NCI-H1694 (cell line): ENCODE results near the gene POGK.
"Not testable (repeated sequence)": the region's sequence is repeated elsewhere in the genome, so short reads cannot be mapped to it uniquely, and the experiment has no call there.

Experiments
- DNase-seq: peaks from one replicate; lab custom pipeline; 2025; lab: John Stamatoyannopoulos, UW

POGK gene

GRCh38 chr1:166855558-166855957 is 16.3 kb downstream of the POGK start:
- no peak for DNase-seq

- no peak for DNase-seq
These were observed 18.7 kb downstream of the POGK start for GRCh38 chr1:166857995-166858394.

GRCh38 chr1:166858726-166859419 is 19.6 kb downstream of the POGK start:
- DNase-seq, result no peak

GRCh38 chr1:166859597-166859996 is 20.3 kb downstream of the POGK start:
- DNase-seq, result no peak

DNA sequence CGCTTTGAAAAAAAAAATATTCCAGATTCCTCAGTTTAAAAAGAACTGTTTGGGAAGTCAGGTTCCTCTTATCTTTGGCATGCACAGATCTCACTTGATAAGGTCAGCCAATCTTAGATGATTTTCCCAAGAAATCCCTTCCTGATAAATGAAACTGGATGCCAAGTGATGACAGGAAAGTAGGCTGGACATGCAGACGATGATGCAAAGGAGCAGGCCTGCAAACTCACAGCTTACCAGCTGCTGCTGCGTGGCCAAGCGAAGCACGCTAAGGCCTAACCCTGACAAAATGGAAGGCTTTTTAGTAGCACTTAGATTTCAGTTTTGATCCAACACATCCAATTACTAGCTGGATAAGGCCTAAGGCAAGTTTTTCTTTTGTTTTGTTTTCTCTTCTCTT is 26.7 kb downstream of the POGK start:
- DNase-seq, result no peak

DNA sequence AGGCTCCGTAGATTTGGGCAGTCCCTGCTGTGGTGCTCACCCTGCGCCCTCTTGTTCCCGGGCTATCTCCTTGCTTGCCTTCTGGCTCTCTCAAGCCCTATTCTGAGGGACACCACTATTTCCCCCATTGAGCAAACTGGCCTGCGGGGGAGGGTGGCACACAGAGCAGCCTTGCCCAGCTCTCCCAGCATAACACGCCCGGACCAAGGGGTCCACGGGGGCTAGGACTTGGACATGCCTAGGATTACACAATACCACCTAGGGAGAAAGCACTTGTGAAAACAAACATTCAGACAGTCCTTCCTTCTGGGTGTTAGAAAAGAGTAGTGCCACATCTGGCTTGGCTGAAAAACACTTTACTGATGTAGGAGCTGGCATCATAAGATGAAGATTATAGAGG is 29.4 kb downstream of the POGK start:
- no peak for DNase-seq

GRCh38 chr1:166869318-166870099 is 30.2 kb downstream of the POGK start:
- DNase-seq, result no peak

DNA sequence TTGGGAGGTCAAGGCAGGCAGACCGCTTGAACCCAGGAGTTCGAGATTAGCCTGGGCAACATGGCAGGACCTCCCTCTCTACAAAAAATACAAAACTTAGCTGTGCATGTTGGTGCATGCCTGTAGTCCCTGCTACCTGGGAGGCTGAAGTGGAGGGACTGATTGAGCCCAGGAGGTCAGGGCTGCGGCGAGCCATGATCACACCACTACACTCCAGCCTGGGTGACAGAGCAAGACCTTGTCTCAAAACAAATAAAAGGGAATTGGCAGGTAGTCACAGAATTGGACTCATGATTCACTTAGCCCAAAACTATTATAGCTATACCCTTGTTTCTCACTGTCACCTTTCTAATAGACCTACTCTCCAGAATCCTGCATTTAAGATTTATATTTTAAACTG is 31.3 kb downstream of the POGK start:
- DNase-seq, result no peak

DNA sequence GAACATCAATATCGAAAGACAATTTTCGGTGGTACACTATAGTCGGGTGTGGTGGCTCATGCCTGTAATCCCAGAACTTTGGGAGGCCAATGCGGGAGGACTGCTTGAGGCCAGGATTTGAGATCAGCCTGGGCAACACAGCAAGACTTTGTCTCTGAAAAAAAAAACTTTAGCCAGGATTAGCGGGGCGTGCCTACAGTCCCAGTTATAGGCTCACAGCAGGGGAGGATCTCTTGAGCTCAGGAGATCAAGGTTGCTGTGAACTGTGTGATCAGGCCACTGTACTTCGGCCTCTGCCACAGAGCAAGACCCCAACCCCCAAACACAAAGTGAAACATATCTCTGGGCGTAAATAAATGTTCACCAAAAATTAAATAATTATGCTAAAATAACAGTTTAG is 35.2 kb downstream of the POGK start:
- no peak for DNase-seq

- no peak for DNase-seq
These were observed 36.0 kb downstream of the POGK start for GRCh38 chr1:166875302-166875733.

DNA sequence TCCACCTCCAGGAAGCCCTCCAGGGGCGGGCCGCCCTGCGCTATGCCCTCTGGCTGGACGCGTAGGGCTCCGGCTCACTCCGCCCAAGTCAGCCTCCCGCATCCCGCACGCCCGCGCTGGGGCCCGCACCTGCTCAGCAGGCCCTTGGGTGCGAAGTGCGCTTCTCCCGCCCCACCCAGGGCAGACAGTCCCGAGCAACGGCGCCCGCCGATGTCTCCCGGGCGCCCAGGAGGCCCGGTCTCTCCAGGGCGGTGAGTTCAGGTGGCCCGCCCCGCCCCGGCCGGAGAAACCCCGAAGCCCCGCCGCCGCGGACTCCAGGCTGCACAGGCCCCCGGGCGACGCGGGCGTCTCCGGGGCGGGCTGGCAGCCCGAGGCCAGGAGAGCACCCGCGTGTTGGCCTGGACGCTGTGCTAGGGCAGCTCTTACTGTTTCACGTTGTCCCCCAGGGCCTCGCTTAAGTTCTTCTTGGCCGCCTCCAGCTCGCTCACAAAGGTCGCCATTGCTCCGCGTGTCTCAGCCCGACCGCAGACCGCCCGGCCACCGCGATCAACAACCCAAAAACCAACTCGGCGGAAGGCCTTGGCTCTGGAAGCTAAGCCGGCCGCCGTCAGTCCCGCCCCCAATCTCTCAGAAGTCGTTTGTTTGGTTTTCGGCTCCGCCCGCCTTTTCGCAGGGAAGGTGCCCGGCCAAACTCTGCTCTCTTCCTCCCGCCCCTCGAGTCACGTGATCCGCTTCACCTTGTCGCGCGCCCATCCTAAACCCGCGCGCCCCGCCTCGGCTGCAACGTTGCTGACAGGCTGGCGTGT is 36.7 kb downstream of the POGK start, which contains the start of gene TADA1:
Gene TADA1, minus strand, starts transcription at position 531 of the 806 bp plus-strand sequence. Its CDS starts 31 bp downstream, at position 500.
- DNase-seq, result peak; percentile 97

- DNase-seq, result no peak
These were observed 37.2 kb downstream of the POGK start for GRCh38 chr1:166876540-166876838.

GRCh38 chr1:166878173-166878917 is 39.1 kb downstream of the POGK start:
- not testable (repeated sequence) for DNase-seq

DNA sequence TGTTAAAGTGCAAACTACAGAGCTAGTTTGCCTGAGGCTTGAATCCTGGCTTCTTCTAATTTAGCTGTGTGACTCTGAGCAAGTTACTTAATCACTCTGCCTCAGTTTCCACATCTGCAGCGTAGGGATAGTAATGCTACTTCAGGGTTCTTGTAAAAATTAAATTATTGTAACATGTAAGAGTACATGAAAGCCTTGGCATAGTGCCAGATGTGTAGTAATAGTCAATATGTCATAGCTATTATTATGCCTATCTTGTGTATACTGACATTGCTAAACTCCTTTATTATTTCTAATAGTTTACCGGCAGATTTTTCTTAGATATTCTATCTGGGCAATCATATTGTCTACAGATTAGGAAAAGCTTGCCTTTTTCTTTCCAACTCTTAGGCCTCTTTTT is 43.6 kb downstream of the POGK start:
- DNase-seq, result no peak

DNA sequence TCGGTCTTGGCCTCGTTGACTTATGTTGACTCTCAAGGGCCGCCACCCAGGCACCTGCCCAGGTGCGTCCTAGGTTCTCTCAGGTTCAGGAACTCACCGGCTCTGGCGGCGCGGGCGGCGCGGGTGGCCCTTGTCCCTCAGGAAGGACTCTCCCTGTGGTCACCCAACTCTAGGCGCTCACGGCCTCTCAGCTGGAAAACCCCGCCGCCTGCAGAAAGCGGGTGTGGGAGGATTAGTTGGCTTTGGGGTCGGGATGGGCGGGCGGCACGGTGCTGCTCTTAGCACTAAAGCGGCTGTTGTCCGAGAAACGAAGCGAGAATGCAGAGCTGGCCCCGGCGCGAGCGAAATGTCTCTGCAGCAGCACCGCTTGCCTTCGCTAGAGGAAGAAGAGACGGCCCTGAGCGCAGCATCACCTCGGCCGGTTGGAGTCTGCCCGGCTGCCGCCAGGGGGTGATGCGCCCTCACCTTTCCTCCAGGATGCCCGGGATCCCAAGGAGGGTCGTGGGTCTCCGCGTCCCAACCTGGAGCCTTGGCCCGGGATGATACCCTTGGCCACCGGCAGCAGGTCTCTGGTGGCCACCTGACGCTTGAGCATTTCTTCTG is 44.9 kb downstream of the POGK start:
- no peak for DNase-seq

GRCh38 chr1:166884971-166885370 is 45.7 kb downstream of the POGK start:
- no peak for DNase-seq

DNA sequence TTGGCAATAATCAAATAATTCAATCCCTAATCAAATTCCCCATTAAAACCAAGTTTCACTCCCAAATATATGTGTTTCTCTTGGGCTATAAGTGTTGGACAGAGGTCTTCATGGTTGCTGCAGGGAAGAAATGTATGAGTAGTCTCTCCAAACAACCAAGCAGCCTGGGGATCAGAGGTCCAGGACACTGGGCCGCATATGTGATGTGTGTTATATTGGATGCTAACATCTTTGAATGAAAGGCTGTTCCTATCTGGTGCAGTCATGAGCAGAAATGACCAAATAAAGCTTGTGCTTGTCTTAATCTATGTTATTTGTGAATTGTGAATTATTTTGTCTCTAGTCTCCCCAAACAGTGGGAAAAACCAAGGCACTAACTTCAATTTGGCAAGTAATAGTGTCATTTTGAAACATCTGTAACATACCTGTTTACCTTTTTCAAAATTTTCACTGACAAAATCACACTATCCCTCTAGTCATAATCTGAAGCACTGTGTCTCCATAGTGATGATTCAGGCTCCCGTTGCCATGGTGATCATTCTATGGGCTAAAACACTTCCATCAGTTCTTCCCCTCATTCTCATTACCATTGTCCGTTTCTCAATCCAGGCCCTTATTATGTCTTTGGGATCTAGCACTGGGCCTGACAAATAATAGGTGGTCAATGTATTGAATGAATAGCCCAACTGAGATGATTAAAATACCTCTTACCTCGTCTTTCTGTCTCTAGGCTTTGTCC is 49.3 kb downstream of the POGK start:
- DNase-seq, result no peak

- DNase-seq, result no peak
These were observed 50.5 kb downstream of the POGK start for GRCh38 chr1:166889776-166890175.

DNA sequence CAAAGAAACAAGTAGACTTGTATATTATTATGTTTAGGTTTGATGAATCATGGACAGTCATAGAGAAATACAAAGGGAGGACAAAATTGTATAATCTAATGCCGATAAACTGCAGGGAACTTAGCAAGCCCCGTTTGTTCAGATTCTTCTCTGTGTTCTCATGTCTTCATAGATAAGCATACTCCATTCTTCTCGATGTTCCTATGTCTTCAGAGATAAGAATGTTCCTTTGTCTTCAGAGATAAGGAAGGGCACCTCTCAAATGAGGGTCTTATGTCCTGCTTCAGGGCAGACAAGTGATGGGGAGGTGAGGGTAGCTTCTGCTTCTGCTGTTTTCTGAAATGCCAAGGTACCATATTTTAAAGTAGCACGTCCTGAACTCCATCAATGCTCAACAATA is 56.5 kb downstream of the POGK start:
- DNase-seq, result no peak

- no peak for DNase-seq
These were observed 60.5 kb downstream of the POGK start for GRCh38 chr1:166899769-166900168.

GRCh38 chr1:166900987-166901386 is 61.7 kb downstream of the POGK start:
- no peak for DNase-seq
